ENCODE measurements around the gene DPP6. TPM values are rescaled to one million over a fixed set of nuclear protein-coding genes. Genes with fewer than 3 reads are reported as not detected.
A peak's percentile ranks its signal among the peaks of the same experiment; 100 is the strongest.

The DPP6 gene
- total and polyA plus RNA-seq, 9 of the 15 experiments (the other 6 are each of a cell fraction or from before 2014, with no cell fraction given): not detected

GRCh38 chr7:154231732-154232131 is 179.5 kb downstream of the DPP6 start:
- no TSS peak for BruUV-seq (replicated peaks)
- Histone ChIP-seq H4K20me1 (replicated peaks; ENCODE audit: control insufficient read depth, insufficient read depth, low read length) (no peaks in the 10 kb centered on the region), H3K4me3 (no peak overlapping the region), H3K9ac (ENCODE audit: insufficient read depth in 1 of 2, low read depth in 2 of 2, low read length in 2 of 2) (no peak overlapping the region), H3K27ac (ENCODE audit: extremely low read depth, low read depth, low read length) (no peak overlapping the region), H3K4me2 (ENCODE audit: insufficient read depth, low read length) (no peak overlapping the region), H3K9me3 (replicated peaks; ENCODE audit: control insufficient read depth, insufficient read depth, low read depth, low read length) (no peaks in the 10 kb centered on the region), H3K4me1 (replicated peaks in 1 of 2; ENCODE audit: control insufficient read depth in 2 of 2, insufficient read depth in 2 of 2, low read length in 2 of 2) (no peaks in the 10 kb centered on the region), H3K36me3 (ENCODE audit: control insufficient read depth, insufficient read depth, low read length) (no peaks in the 10 kb centered on the region), H2AFZ (ENCODE audit: low read depth, low read length) (no peak overlapping the region), H3K9me1 (ENCODE audit: control insufficient read depth, insufficient read depth, low read length) (no peaks in the 10 kb centered on the region), H3K27me3 (ENCODE audit: control insufficient read depth in 2 of 2, insufficient read depth in 2 of 2, low read length in 2 of 2) (no peaks in the 10 kb centered on the region), H3K79me2 (ENCODE audit: control insufficient read depth, insufficient read depth, low read length) (no peaks in the 10 kb centered on the region)
- intact Hi-C loops (cut with micrococcal nuclease): no loop called here
- ChIA-PET POLR2A (interaction anchor here (1.1 kb wide), 1 partner anchor 13 kb away, joined by 4 read pairs; no protein-coding TSS in a partner anchor), CTCF (ENCODE audit: low intra/inter-chr PET ratio) (no interaction called here)
- in situ Hi-C loops (cut with MboI): no loop called here
- WGBS (ENCODE audit: insufficient coverage, low coverage, missing lambda C conversion rate): 0% methylated on average over 6 of the region's 6 CpGs
- no peak for FAIRE-seq
- DNase-seq (ENCODE audit: extremely low read depth in 1 of 4, low spot score in 3 of 4): peak; percentile 31 to 40 (median 36)
- peak; percentile 66; the same call in 2 of the 3 replicates for ATAC-seq
- no peak for TF ChIP-seq ZNF76 (CRISPR knock-in tag; IDR thresholded peaks at IDR 0.05; ENCODE audit: borderline replicate concordance)
- TF ChIP-seq MLLT1 (IDR thresholded peaks at IDR 0.05): no peak
- no peak for TF ChIP-seq ZNF408 (CRISPR knock-in tag; IDR thresholded peaks at IDR 0.05; ENCODE audit: low read depth)
- TF ChIP-seq ZNF398 (CRISPR knock-in tag; IDR thresholded peaks at IDR 0.05): no peak
- TF ChIP-seq ADNP (tag; IDR thresholded peaks at IDR 0.05): no peak
- TF ChIP-seq MIER1 (IDR thresholded peaks at IDR 0.05; ENCODE audit: low read depth): peak; percentile 91
- TF ChIP-seq SUPT5H (IDR thresholded peaks at IDR 0.05): no peak
- TF ChIP-seq NR4A1 (CRISPR knock-in tag; IDR thresholded peaks at IDR 0.05): no peak
- TF ChIP-seq NR4A1 (tag; IDR thresholded peaks at IDR 0.05): 0 out of 2 replicates have a peak, but pooled peaks have one; percentile 35
- TF ChIP-seq ERF (CRISPR knock-in tag; IDR thresholded peaks at IDR 0.05): no peak
- TF ChIP-seq E2F3 (CRISPR knock-in tag; IDR thresholded peaks at IDR 0.05): no peak
- no peak for TF ChIP-seq NCOR1 (IDR thresholded peaks at IDR 0.05)
- TF ChIP-seq ZNF354B (CRISPR knock-in tag; IDR thresholded peaks at IDR 0.05): no peak
- peak; percentile 98 for TF ChIP-seq EHMT2 (IDR thresholded peaks at IDR 0.05)
- no peak for TF ChIP-seq ZNF324 (CRISPR knock-in tag; IDR thresholded peaks at IDR 0.05)
- TF ChIP-seq SMARCA4 (IDR thresholded peaks at IDR 0.05): no peak
- TF ChIP-seq THRB (CRISPR knock-in tag; conservative IDR thresholded peaks at IDR 0.05): no peak
- no peak for TF ChIP-seq NCOA6 (IDR thresholded peaks at IDR 0.05)
